Measurements from ENCODE around the gene SLC35G1.

Gene SLC35G1

DNA sequence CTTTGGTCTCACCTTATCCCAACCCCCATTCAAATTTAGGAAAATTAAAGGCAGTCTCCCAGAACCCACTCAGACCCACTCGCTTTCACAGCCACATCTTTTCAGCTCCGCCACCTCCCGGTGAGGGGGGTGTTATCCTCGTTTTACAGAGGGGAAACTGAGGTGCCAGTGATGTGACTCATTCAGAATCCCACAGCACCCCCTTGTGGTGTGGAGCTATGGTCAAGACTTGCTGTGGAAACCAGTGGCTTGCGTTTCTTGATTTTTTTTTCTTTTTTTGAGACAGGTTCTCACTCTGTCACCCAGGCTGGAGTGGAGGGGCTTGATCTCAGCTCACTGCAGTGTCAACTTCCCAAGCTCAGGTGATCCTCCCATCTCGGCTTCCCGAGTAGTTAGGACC, 27.6 kb downstream of the SLC35G1 start:
- Histone ChIP-seq H3K4me2 (ENCODE audit: low read length) (no peak overlapping the region), H3K4me3 (ENCODE audit: low read length) (no peak overlapping the region), H3K9ac (ENCODE audit: low read depth, low read length) (no peak overlapping the region), H3K4me1 (ENCODE audit: control insufficient read depth, insufficient read depth, low read length) (peaks cover 1% of the 10 kb centered on the region), H3K9me3 (replicated peaks; ENCODE audit: low read length) (no peaks in the 10 kb centered on the region), H3K27me3 (ENCODE audit: control insufficient read depth, insufficient read depth, low read length) (no peaks in the 10 kb centered on the region), H3K36me3 (ENCODE audit: insufficient read depth, low read length) (no peaks in the 10 kb centered on the region)

DNA sequence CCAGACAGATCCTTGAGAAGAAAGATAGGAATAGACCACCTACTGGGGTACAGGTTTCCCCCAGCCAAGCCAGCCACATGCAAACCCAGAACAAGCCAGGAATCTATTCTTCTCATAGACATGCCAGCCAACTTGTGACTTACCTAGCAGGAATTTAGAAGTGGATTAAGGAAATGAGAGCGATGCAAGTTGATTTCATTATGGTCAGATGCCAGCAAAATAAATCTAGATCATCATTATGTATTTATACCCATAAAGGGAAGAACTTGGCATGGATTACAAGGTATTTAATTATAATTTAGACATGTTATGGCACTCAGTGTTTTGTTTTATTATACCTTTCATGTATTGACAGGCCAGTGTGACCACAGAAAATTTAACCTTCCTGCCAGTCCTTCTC, 32.8 kb downstream of the SLC35G1 start:
- no peaks in the 10 kb centered on the region for H3K36me3 ChIP-seq (ENCODE audit: insufficient read depth, low read length)
- no peak overlapping the region for H3K9ac ChIP-seq (ENCODE audit: low read depth, low read length)
- H3K27me3 ChIP-seq (ENCODE audit: control insufficient read depth, insufficient read depth, low read length): no peaks in the 10 kb centered on the region

DNA sequence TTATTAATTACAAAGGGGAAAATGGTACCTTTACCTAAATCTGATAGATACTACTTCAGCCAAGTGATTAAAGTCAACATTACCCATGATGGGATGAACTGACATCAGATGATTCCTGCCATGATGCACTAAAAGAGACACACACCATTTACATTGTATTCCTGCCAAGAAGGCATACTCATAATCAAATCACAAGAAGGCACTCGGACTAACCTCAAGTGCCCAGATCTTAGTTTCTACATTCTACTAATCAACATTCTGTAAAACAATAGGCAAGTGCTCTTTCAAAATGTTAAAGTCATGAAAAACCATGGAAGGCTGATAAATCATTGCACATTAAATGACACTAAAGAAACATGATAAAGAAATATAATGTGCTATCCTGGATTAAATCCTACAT, 44.4 kb downstream of the SLC35G1 start:
- H3K9me3 ChIP-seq (replicated peaks; ENCODE audit: low read length): no peaks in the 10 kb centered on the region
- no peaks in the 10 kb centered on the region for H3K36me3 ChIP-seq (ENCODE audit: insufficient read depth, low read length)

More for the DNA sequence above, 32.8 kb downstream of the SLC35G1 start:
- Histone ChIP-seq H3K4me1 (ENCODE audit: control insufficient read depth, insufficient read depth, low read length) (peaks cover 4% of the 10 kb centered on the region), H3K9me3 (replicated peaks; ENCODE audit: low read length) (no peaks in the 10 kb centered on the region), H3K4me3 (ENCODE audit: low read length) (no peak overlapping the region), H3K4me2 (ENCODE audit: low read length) (no peak overlapping the region)

DNA sequence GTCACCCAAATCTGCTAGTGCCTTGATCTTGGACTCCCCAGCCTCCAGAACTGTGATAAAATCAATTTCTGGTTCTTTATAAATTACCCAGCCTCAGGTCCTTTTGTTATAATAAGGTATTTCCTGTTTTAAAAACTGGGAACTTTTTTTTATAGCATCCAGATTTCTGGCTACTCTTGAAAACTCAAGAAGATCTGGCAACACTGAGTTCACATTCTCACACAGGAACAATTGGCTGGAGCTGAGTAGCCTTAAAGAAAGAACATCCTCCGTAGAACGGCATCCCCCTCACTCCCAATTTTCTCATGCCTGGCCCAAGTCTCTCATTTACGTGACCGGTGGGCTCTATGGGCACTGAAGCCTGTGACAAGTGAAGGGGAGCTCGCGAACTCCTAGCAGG, 47.1 kb downstream of the SLC35G1 start:
- Histone ChIP-seq H3K9me3 (replicated peaks; ENCODE audit: low read length) (no peaks in the 10 kb centered on the region), H3K4me3 (ENCODE audit: low read length) (no peak overlapping the region), H3K4me1 (ENCODE audit: control insufficient read depth, insufficient read depth, low read length) (peaks cover 3% of the 10 kb centered on the region), H3K36me3 (ENCODE audit: insufficient read depth, low read length) (no peaks in the 10 kb centered on the region), H3K9ac (ENCODE audit: low read depth, low read length) (no peak overlapping the region), H3K4me2 (ENCODE audit: low read length) (no peak overlapping the region), H3K27me3 (ENCODE audit: control insufficient read depth, insufficient read depth, low read length) (no peaks in the 10 kb centered on the region)

More for the DNA sequence above, 44.4 kb downstream of the SLC35G1 start:
- H3K4me2 ChIP-seq (ENCODE audit: low read length): no peak overlapping the region
- H3K9ac ChIP-seq (ENCODE audit: low read depth, low read length): no peak overlapping the region
- H3K27me3 ChIP-seq (ENCODE audit: control insufficient read depth, insufficient read depth, low read length): no peaks in the 10 kb centered on the region
- no peak overlapping the region for H3K4me3 ChIP-seq (ENCODE audit: low read length)
- H3K4me1 ChIP-seq (ENCODE audit: control insufficient read depth, insufficient read depth, low read length): no peaks in the 10 kb centered on the region

DNA sequence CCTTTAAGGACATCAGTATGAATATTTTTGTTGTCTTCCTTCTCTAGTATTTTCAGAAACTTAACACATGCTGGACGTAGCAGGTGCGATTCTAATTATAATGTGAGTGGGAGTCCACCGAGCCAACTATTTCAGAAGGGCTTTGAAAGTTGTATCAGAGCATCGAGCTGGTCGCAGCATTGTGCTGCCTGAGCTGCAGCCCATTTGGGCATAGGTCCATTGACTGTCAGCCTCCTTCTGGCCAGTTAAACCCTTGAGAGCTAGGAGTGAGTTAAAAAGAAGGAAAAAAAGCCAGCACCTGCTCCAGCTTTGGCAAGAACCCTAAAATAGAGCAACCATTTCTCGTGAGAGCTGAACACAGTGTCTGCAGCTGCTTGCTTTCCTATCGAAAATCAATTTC, 47.8 kb downstream of the SLC35G1 start:
- H3K4me3 ChIP-seq (ENCODE audit: low read length): no peak overlapping the region

DNA sequence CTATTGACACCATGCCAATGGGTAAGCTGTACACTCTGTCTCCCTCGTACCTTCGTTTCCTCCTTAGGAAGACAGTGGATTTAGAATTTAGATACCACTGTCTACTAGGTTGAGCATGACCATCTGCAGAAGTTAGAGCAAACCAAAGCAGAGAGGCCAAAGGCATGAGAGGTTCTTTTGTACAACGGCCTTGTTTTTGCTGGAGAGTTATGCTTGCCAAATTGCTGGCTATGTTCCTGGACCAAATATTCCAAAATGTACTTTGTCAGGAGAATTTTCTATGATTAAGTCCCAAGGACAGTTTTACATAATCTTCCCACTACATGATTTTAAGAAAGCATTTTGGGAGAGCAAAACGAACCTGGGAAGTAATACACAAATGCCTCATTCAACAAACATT, 52.0 kb downstream of the SLC35G1 start:
- Histone ChIP-seq H3K36me3 (ENCODE audit: insufficient read depth, low read length) (no peaks in the 10 kb centered on the region), H3K4me1 (ENCODE audit: control insufficient read depth, insufficient read depth, low read length) (peaks cover 21% of the 10 kb centered on the region), H3K9me3 (replicated peaks; ENCODE audit: low read length) (no peaks in the 10 kb centered on the region), H3K4me3 (ENCODE audit: low read length) (no peak overlapping the region), H3K27me3 (ENCODE audit: control insufficient read depth, insufficient read depth, low read length) (no peaks in the 10 kb centered on the region), H3K9ac (ENCODE audit: low read depth, low read length) (no peak overlapping the region), H3K4me2 (ENCODE audit: low read length) (no peak overlapping the region)

More for the DNA sequence above, 47.8 kb downstream of the SLC35G1 start:
- no peaks in the 10 kb centered on the region for H3K27me3 ChIP-seq (ENCODE audit: control insufficient read depth, insufficient read depth, low read length)
- H3K4me2 ChIP-seq (ENCODE audit: low read length): no peak overlapping the region
- peaks cover 9% of the 10 kb centered on the region for H3K4me1 ChIP-seq (ENCODE audit: control insufficient read depth, insufficient read depth, low read length)
- H3K9ac ChIP-seq (ENCODE audit: low read depth, low read length): no peak overlapping the region
- H3K36me3 ChIP-seq (ENCODE audit: insufficient read depth, low read length): no peaks in the 10 kb centered on the region
- no peaks in the 10 kb centered on the region for H3K9me3 ChIP-seq (replicated peaks; ENCODE audit: low read length)

DNA sequence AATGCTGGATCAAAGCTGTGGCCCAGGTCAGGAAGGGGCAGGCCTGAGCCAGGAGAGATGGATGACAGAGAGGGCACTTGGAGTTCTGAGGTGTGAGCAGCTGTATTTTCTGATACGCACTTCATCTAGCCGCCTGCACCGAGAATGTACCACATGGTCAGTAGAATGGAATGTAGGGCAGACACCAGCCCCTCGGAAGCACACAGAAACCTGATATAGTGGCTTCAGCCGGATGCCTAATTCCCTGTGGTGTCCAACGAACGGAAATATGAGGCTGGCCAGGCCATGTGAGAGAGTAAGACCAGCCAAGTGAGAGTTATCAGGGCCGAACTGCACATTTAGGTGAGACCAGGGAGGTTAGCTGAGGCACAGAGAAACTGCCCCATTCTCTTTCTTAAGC, 53.3 kb downstream of the SLC35G1 start:
- no peaks in the 10 kb centered on the region for H3K36me3 ChIP-seq (ENCODE audit: insufficient read depth, low read length)
- peak overlapping the region; percentile 56 for H3K4me2 ChIP-seq (ENCODE audit: low read length)
- H3K4me1 ChIP-seq (ENCODE audit: control insufficient read depth, insufficient read depth, low read length): peaks cover 21% of the 10 kb centered on the region
- H3K4me3 ChIP-seq (ENCODE audit: low read length): no peak overlapping the region
- no peaks in the 10 kb centered on the region for H3K9me3 ChIP-seq (replicated peaks; ENCODE audit: low read length)
- H3K9ac ChIP-seq (ENCODE audit: low read depth, low read length): peak overlapping the region; percentile 6
- H3K27me3 ChIP-seq (ENCODE audit: control insufficient read depth, insufficient read depth, low read length): no peaks in the 10 kb centered on the region

DNA sequence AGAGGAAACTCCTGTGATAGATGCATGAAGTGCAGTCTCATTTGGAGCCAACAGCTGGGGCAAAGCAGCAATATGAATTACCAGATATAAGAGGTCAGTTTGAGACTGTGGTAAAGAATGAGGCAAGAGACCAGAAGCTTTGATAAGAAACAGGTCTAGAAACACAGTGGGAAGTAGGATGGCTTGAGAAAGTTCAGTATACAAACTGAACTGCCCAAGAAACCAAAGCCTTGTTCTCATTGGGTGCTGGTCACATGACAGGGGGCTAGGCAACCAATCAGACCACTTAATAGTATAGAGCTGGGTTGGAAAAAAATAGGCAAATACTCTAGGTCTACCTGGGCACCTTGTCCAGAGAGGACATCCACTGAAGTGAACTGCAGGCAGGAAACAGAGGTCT, 53.7 kb downstream of the SLC35G1 start:
- H3K9me3 ChIP-seq (replicated peaks; ENCODE audit: low read length): no peaks in the 10 kb centered on the region
- H3K9ac ChIP-seq (ENCODE audit: low read depth, low read length): peak overlapping the region; percentile 6
- peak overlapping the region; percentile 56 for H3K4me2 ChIP-seq (ENCODE audit: low read length)
- no peaks in the 10 kb centered on the region for H3K36me3 ChIP-seq (ENCODE audit: insufficient read depth, low read length)
- peaks cover 21% of the 10 kb centered on the region for H3K4me1 ChIP-seq (ENCODE audit: control insufficient read depth, insufficient read depth, low read length)
- no peaks in the 10 kb centered on the region for H3K27me3 ChIP-seq (ENCODE audit: control insufficient read depth, insufficient read depth, low read length)
- no peak overlapping the region for H3K4me3 ChIP-seq (ENCODE audit: low read length)

DNA sequence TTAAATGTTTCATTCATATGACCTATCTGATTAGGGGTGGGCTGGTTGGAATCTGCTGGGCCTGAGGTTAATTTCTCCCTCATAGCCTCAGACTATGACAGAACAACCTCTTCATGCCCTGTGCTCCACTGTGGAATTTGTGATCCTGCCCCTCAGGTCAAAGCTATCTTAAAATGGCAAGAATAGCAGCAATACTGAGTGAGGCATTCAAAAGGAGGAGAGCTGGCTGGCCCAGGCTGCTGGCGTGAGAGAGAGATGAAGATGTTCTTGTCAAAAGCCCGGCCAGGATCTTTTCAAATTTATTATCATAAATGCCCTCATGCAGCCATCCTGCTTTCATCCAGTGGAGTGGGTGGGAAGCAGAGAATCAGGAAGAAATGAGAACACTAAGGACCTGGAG, 58.1 kb downstream of the SLC35G1 start:
- Histone ChIP-seq H3K9ac (ENCODE audit: low read depth, low read length) (no peak overlapping the region), H3K4me1 (ENCODE audit: control insufficient read depth, insufficient read depth, low read length) (peaks cover 35% of the 10 kb centered on the region), H3K9me3 (replicated peaks; ENCODE audit: low read length) (no peaks in the 10 kb centered on the region), H3K4me2 (ENCODE audit: low read length) (no peak overlapping the region), H3K36me3 (ENCODE audit: insufficient read depth, low read length) (no peaks in the 10 kb centered on the region), H3K27me3 (ENCODE audit: control insufficient read depth, insufficient read depth, low read length) (no peaks in the 10 kb centered on the region), H3K4me3 (ENCODE audit: low read length) (no peak overlapping the region)
